CD4-positive, alpha-beta T cell treated with Interleukin-6 at 100 ng/mL for 8 hours (primary cell): ENCODE measurements around the gene APC.

Experiments used
- DNase-seq: peaks from one replicate; pipeline ENCODE4 v3.0.0-alpha.2; 2020; ENCODE audit warnings: mixed read lengths, low spot score

The APC gene

GRCh38 chr5:112784726-112785125 is 47.0 kb downstream of the APC start:
- no peak for DNase-seq

GRCh38 chr5:112787261-112787660 is 49.6 kb downstream of the APC start:
- no peak for DNase-seq

GRCh38 chr5:112787896-112788295 is 50.2 kb downstream of the APC start:
- no peak for DNase-seq

- no peak for DNase-seq
Measured at GRCh38 chr5:112793201-112793600, 55.5 kb downstream of the APC start.

- DNase-seq = no peak
Measured at GRCh38 chr5:112794410-112794809, 56.7 kb downstream of the APC start.

- no peak for DNase-seq
Measured at GRCh38 chr5:112795342-112795741, 57.7 kb downstream of the APC start.

- no peak for DNase-seq
Measured at GRCh38 chr5:112795944-112796678, 58.4 kb downstream of the APC start.

- DNase-seq = no peak
Measured at GRCh38 chr5:112799661-112800060, 62.0 kb downstream of the APC start.

GRCh38 chr5:112800891-112801290 is 63.2 kb downstream of the APC start:
- DNase-seq = no peak

GRCh38 chr5:112811023-112811422 is 73.3 kb downstream of the APC start:
- DNase-seq = no peak

GRCh38 chr5:112812549-112812948 is 74.9 kb downstream of the APC start:
- no peak for DNase-seq

GRCh38 chr5:112820246-112820645 is 82.6 kb downstream of the APC start:
- DNase-seq = no peak

- no peak for DNase-seq
Measured at GRCh38 chr5:112822456-112822855, 84.8 kb downstream of the APC start.

GRCh38 chr5:112823181-112823580 is 85.5 kb downstream of the APC start:
- no peak for DNase-seq

- DNase-seq = no peak
Measured at GRCh38 chr5:112823656-112824055, 86.0 kb downstream of the APC start.

GRCh38 chr5:112824197-112824596 is 86.5 kb downstream of the APC start:
- DNase-seq = no peak

GRCh38 chr5:112830378-112830777 is 92.7 kb downstream of the APC start:
- DNase-seq = no peak

GRCh38 chr5:112833971-112834370 is 96.3 kb downstream of the APC start:
- DNase-seq = no peak

- DNase-seq = no peak
Measured at GRCh38 chr5:112844489-112844888, 106.8 kb downstream of the APC start.

- no peak for DNase-seq
Measured at GRCh38 chr5:112846556-112846955, 108.9 kb downstream of the APC start.

GRCh38 chr5:112847306-112847705 is 109.6 kb downstream of the APC start:
- DNase-seq = no peak

- DNase-seq = peak; percentile 49
Measured at GRCh38 chr5:112848116-112848811, 110.6 kb downstream of the APC start.

GRCh38 chr5:112849912-112850311 is 112.2 kb downstream of the APC start:
- DNase-seq = no peak

- DNase-seq = no peak
Measured at GRCh38 chr5:112854651-112855050, 117.0 kb downstream of the APC start.
